ENCODE data around the gene KCNT1. TPM values are rescaled to one million over a fixed set of nuclear protein-coding genes. Genes with fewer than 3 reads are reported as not detected.

The KCNT1 gene
- total RNA-seq, 1 experiment from 2014 or later = 0.17 TPM

- H3K9me2 ChIP-seq (ENCODE audit: insufficient read depth) = no peaks in the 10 kb centered on the region
- H3K9me3 ChIP-seq (ENCODE audit: control insufficient read depth in 1 of 2, insufficient read depth in 1 of 2, low read depth in 1 of 2, low read length in 2 of 2) = no peaks in the 10 kb centered on the region
- no peak overlapping the region for H3K4me3 ChIP-seq (replicated peaks in 1 of 2; ENCODE audit: low read depth in 1 of 2, low read length in 2 of 2)
- H3K27me3 ChIP-seq (ENCODE audit: insufficient read depth, low read length) = no peaks in the 10 kb centered on the region
- H3K4me1 ChIP-seq (ENCODE audit: control insufficient read depth in 1 of 2, insufficient read depth in 2 of 2, low read length in 2 of 2) = no peaks in the 10 kb centered on the region
- no peak overlapping the region for H3K9ac ChIP-seq (ENCODE audit: low read length)
- ChIA-PET CTCF (no interaction called here), RAD21 (ENCODE audit: low non-redundant PET in 1 of 2, low total read pairs in 2 of 2, uncharacterized antibody in 2 of 2, unreplicated experiment in 2 of 2) (no interaction called here), POLR2A (no interaction called here)
- H3K36me3 ChIP-seq (ENCODE audit: control insufficient read depth in 1 of 2, insufficient read depth in 2 of 2, low read length in 2 of 2) = peaks cover 2 to 7% of the 10 kb centered on the region in 2 experiments; a peak in 3 of 4 replicates
- H3K4me2 ChIP-seq (ENCODE audit: low read length) = no peak overlapping the region
- intact Hi-C loops (cut with micrococcal nuclease) = no loop called here
- BruUV-seq (replicated peaks) = no TSS peak
- 0 out of 2 replicates have a peak, but pooled peaks cover 3% of the 10 kb centered on the region for H4K20me1 ChIP-seq (ENCODE audit: insufficient read depth)
- no peak overlapping the region for H2AFZ ChIP-seq (ENCODE audit: low read depth, low read length, poor library complexity, severe bottlenecking)
- no peak for ATAC-seq
- no peak overlapping the region for H3K27ac ChIP-seq (ENCODE audit: low read depth, low read length)
- no peak for TF ChIP-seq ELF1 (IDR thresholded peaks at IDR 0.05; ENCODE audit: borderline replicate concordance, low read depth)
- peaks cover 61% of the 10 kb centered on the region for H3K79me2 ChIP-seq (ENCODE audit: insufficient read depth, low read length)
- no peak for DNase-seq (ENCODE audit: low read depth, low spot score)
Observed at GRCh38 chr9:135828656-135829055, 126.7 kb downstream of the KCNT1 start.

GRCh38 chr9:135830496-135830895, 128.5 kb downstream of the KCNT1 start:
- no peak overlapping the region for H3K4me2 ChIP-seq (ENCODE audit: low read length)
- no peaks in the 10 kb centered on the region for H3K9me3 ChIP-seq (ENCODE audit: control insufficient read depth in 1 of 2, insufficient read depth in 1 of 2, low read depth in 1 of 2, low read length in 2 of 2)
- DNase-seq (ENCODE audit: low read depth, low spot score) = no peak
- H3K79me2 ChIP-seq (ENCODE audit: insufficient read depth, low read length) = peaks cover 65% of the 10 kb centered on the region
- H3K36me3 ChIP-seq (ENCODE audit: control insufficient read depth in 1 of 2, insufficient read depth in 2 of 2, low read length in 2 of 2) = peaks cover 0 to 2% of the 10 kb centered on the region in 2 experiments; a peak in 1 of 4 replicates
- no peaks in the 10 kb centered on the region for H3K27me3 ChIP-seq (ENCODE audit: insufficient read depth, low read length)
- no peak overlapping the region for H3K9ac ChIP-seq (ENCODE audit: low read length)
- ChIA-PET RAD21 (ENCODE audit: low non-redundant PET in 1 of 2, low total read pairs in 2 of 2, uncharacterized antibody in 2 of 2, unreplicated experiment in 2 of 2) (no interaction called here), CTCF (no interaction called here), POLR2A (no interaction called here)
- H3K4me1 ChIP-seq (ENCODE audit: control insufficient read depth in 1 of 2, insufficient read depth in 2 of 2, low read length in 2 of 2) = no peaks in the 10 kb centered on the region
- no peak overlapping the region for H3K4me3 ChIP-seq (replicated peaks in 1 of 2; ENCODE audit: low read depth in 1 of 2, low read length in 2 of 2)
- H3K9me2 ChIP-seq (ENCODE audit: insufficient read depth) = no peaks in the 10 kb centered on the region
- no TSS peak for BruUV-seq (replicated peaks)
- ATAC-seq = no peak
- no peak overlapping the region for H3K27ac ChIP-seq (ENCODE audit: low read depth, low read length)
- TF ChIP-seq EZH2 (IDR thresholded peaks at IDR 0.05) (no peak), EGR1 (IDR thresholded peaks at IDR 0.05; ENCODE audit: low read depth) (no peak)
- TF ChIP-seq, protein P1, sequence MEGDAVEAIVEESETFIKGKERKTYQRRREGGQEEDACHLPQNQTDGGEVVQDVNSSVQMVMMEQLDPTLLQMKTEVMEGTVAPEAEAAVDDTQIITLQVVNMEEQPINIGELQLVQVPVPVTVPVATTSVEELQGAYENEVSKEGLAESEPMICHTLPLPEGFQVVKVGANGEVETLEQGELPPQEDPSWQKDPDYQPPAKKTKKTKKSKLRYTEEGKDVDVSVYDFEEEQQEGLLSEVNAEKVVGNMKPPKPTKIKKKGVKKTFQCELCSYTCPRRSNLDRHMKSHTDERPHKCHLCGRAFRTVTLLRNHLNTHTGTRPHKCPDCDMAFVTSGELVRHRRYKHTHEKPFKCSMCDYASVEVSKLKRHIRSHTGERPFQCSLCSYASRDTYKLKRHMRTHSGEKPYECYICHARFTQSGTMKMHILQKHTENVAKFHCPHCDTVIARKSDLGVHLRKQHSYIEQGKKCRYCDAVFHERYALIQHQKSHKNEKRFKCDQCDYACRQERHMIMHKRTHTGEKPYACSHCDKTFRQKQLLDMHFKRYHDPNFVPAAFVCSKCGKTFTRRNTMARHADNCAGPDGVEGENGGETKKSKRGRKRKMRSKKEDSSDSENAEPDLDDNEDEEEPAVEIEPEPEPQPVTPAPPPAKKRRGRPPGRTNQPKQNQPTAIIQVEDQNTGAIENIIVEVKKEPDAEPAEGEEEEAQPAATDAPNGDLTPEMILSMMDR (IDR thresholded peaks at IDR 0.05 in 2 of 3, conservative IDR thresholded peaks at IDR 0.05 in 1 of 3; ENCODE audit: borderline replicate concordance in 1 of 3, insufficient read depth in 1 of 3, low read depth in 2 of 3, low read length in 2 of 3) = no peak
- H4K20me1 ChIP-seq (ENCODE audit: insufficient read depth) = 0 out of 2 replicates have a peak, but pooled peaks cover 3% of the 10 kb centered on the region
- intact Hi-C loops (cut with micrococcal nuclease) = no loop called here
- no peak overlapping the region for H2AFZ ChIP-seq (ENCODE audit: low read depth, low read length, poor library complexity, severe bottlenecking)

All from HCT116 (cell line).